PC-3 (cell line): ENCODE data around the gene PROCA1. TPM values are rescaled to one million over a fixed set of nuclear protein-coding genes. Genes with fewer than 3 reads are reported as not detected.

ENCODE experiments used
- ATAC-seq: fragments of 200-7000 bp; cut with Tn5 transposase; 2 replicates; pipeline ENCODE4 v1.9.1; 2020; ENCODE audit warnings: mild to moderate bottlenecking, moderate library complexity
- BruUV-seq: library from RNA; stranded (reverse); fragments of 400-500 nt; replicated peaks from 2 replicates; lab custom pipeline; 2021; lab: Mats Ljungman, UMichigan
- CTCF ChIA-PET: fragments of 300-600 bp; sonication (Branson Sonifier 250); formaldehyde crosslinking; loops from one replicate; lab custom pipeline; 2022; ENCODE audit warnings: antibody characterized with exemption; lab: Charles Lee
- POLR2A ChIA-PET: fragments of 300-600 bp; sonication (Branson Sonifier 250); formaldehyde crosslinking; loops from one replicate; lab custom pipeline; 2022; ENCODE audit warnings: antibody characterized with exemption; ENCODE audit not compliant: unreplicated experiment; lab: Charles Lee
- DNase-seq: peaks from one replicate; pipeline ENCODE4 v3.0.0-alpha.2; 2015
- H2AFZ ChIP-seq: fragments of 300-600 bp; sonication (generic); 2 replicates; pipeline ENCODE4 v1.6.0; 2016; ENCODE audit warnings: antibody characterized with exemption, low read length
- H3F3A ChIP-seq: fragments of 300-600 bp; sonication (generic); one replicate; pipeline ENCODE4 v1.6.0; 2017; ENCODE audit warnings: antibody characterized with exemption, low read length, control low read depth, mild to moderate bottlenecking; ENCODE audit not compliant: unreplicated experiment
- H3K27ac ChIP-seq: fragments of 300-600 bp; sonication (generic); 2 replicates; pipeline ENCODE4 v1.5.1; 2016; ENCODE audit warnings: mild to moderate bottlenecking, low read length
- H3K27me3 ChIP-seq: fragments of 300-600 bp; sonication (generic); 2 replicates; pipeline ENCODE4 v1.6.1; 2016; ENCODE audit warnings: low read length, mixed read lengths
- H3K36me3 ChIP-seq: fragments of 300-600 bp; sonication (generic); 2 replicates; pipeline ENCODE4 v1.6.1; 2016; ENCODE audit warnings: low read depth, mixed run types, low read length, mixed read lengths
- H3K4me1 ChIP-seq: fragments of 300-600 bp; sonication (generic); 2 replicates; pipeline ENCODE4 v1.5.1; 2016; ENCODE audit warnings: low read length; ENCODE audit not compliant: insufficient read depth
- H3K4me2 ChIP-seq: fragments of 300-600 bp; sonication (generic); 2 replicates; pipeline ENCODE4 v1.6.0; 2016; ENCODE audit warnings: low read length
- H3K4me3 ChIP-seq: fragments of 300-600 bp; sonication (generic); 2 replicates; pipeline ENCODE4 v1.5.1; 2016; ENCODE audit warnings: mild to moderate bottlenecking, low read length, mixed read lengths
- H3K79me2 ChIP-seq: fragments of 300-600 bp; sonication (generic); 2 replicates; pipeline ENCODE4 v1.6.1; 2017; ENCODE audit warnings: low read length, mixed read lengths
- H3K9ac ChIP-seq: fragments of 300-600 bp; sonication (generic); 2 replicates; pipeline ENCODE4 v1.6.0; 2016; ENCODE audit warnings: mild to moderate bottlenecking, low read length
- H3K9me2 ChIP-seq: fragments of 300-600 bp; sonication (generic); replicated peaks from 2 replicates; pipeline ENCODE4 v1.6.1; 2016; ENCODE audit warnings: mixed run types, low read length, mixed read lengths
- H3K9me3 ChIP-seq: fragments of 300-600 bp; sonication (generic); 2 replicates; pipeline ENCODE4 v1.6.1; 2016; ENCODE audit warnings: low read length, mixed read lengths
- H4K20me1 ChIP-seq: fragments of 300-600 bp; sonication (generic); 2 replicates; pipeline ENCODE4 v1.6.1; 2016; ENCODE audit warnings: low read length, mixed read lengths
- CTCF ChIP-seq: fragments of 300-600 bp; sonication (generic); conservative IDR thresholded peaks from 2 replicates; pipeline ENCODE4 v1.5.1; 2017; ENCODE audit warnings: antibody characterized with exemption, low read depth, mild to moderate bottlenecking, low read length
- EZH2 ChIP-seq: fragments of 300-600 bp; sonication (generic); IDR thresholded peaks from one replicate; pipeline ENCODE4 v1.6.1; 2017; ENCODE audit warnings: antibody characterized with exemption, mild to moderate bottlenecking, low read length; ENCODE audit not compliant: unreplicated experiment
- EZH2phosphoT487 ChIP-seq: fragments of 300-600 bp; sonication (generic); IDR thresholded peaks from 2 replicates; pipeline ENCODE4 v1.6.1; 2018; ENCODE audit warnings: mild to moderate bottlenecking, antibody characterized with exemption, low read length, borderline replicate concordance
- intact Hi-C: fragments of 100-400 bp; cut with micrococcal nuclease; formaldehyde crosslinking; loops from 2 replicates; pipeline ENCODE4 v1.9.0; 2023
- total RNA-seq: library from RNA; depleted of rRNA; stranded (reverse); fragments of >200 nt; gene quantifications from 2 replicates; pipeline ENCODE4 v1.2.3, GENCODE V29; 2014

PROCA1 gene
- total RNA-seq, 1 experiment from 2014 or later = 1.9 TPM

- no TSS peak for BruUV-seq
- no peaks in the 10 kb centered on the region for H3K4me1 ChIP-seq
- no peak for ATAC-seq
- no peaks in the 10 kb centered on the region for H3K9me3 ChIP-seq
- H3K27me3 ChIP-seq = no peaks in the 10 kb centered on the region
- H3K4me2 ChIP-seq = no peak overlapping the region
- H4K20me1 ChIP-seq = no peaks in the 10 kb centered on the region
- no peak overlapping the region for H2AFZ ChIP-seq
- no peaks in the 10 kb centered on the region for H3K9me2 ChIP-seq
- H3K27ac ChIP-seq = no peak overlapping the region
- no peak for DNase-seq
- H3K4me3 ChIP-seq = no peak overlapping the region
- TF ChIP-seq EZH2phosphoT487 = no peak
- TF ChIP-seq CTCF = no peak
- TF ChIP-seq EZH2 = no peak
- H3K36me3 ChIP-seq = no peaks in the 10 kb centered on the region; the same call in 1 of the 2 replicates
- no peaks in the 10 kb centered on the region for H3F3A ChIP-seq
- H3K9ac ChIP-seq = no peak overlapping the region
- ChIA-PET POLR2A (no interaction called here), CTCF (no interaction called here)
- intact Hi-C loops = no loop called here
- no peaks in the 10 kb centered on the region for H3K79me2 ChIP-seq
These were observed 6.5 kb downstream of the PROCA1 start for GRCh38 chr17:28705074-28705659.

- no peak for ATAC-seq
- peaks cover 6% of the 10 kb centered on the region for H3K36me3 ChIP-seq
These were observed 7.3 kb downstream of the PROCA1 start for GRCh38 chr17:28704219-28704858.

More at GRCh38 chr17:28704219-28704858, 7.3 kb downstream of the PROCA1 start:
- no peak for DNase-seq
- Histone ChIP-seq H3K27me3 (no peaks in the 10 kb centered on the region), H3K9me2 (no peaks in the 10 kb centered on the region), H3F3A (no peaks in the 10 kb centered on the region), H3K9ac (no peak overlapping the region), H4K20me1 (no peaks in the 10 kb centered on the region), H3K4me2 (no peak overlapping the region), H3K4me3 (no peak overlapping the region), H3K4me1 (no peaks in the 10 kb centered on the region), H2AFZ (no peak overlapping the region), H3K9me3 (no peaks in the 10 kb centered on the region), H3K79me2 (no peaks in the 10 kb centered on the region), H3K27ac (no peak overlapping the region)
- ChIA-PET CTCF (no interaction called here), POLR2A (no interaction called here)
- no peak for TF ChIP-seq CTCF
- no peak for TF ChIP-seq EZH2
- TF ChIP-seq EZH2phosphoT487 = no peak
- no TSS peak for BruUV-seq
- intact Hi-C loops = no loop called here
